Panc1 (cell line): ENCODE measurements around the gene SPOCK1.

Source experiments
- POLR2AphosphoS5 ChIP-seq: IDR thresholded peaks from 2 replicates; pipeline ENCODE4 v1.6.1; 2012; ENCODE audit warnings: mild to moderate bottlenecking, low read depth, low read length, moderate library complexity
- TF ChIP-seq, protein P1 (sequence below): fragments of 450-650 bp; IDR thresholded peaks from 2 replicates; pipeline ENCODE4 v1.5.1; 2017; ENCODE audit warnings: mild to moderate bottlenecking

- TF ChIP-seq, protein P1, sequence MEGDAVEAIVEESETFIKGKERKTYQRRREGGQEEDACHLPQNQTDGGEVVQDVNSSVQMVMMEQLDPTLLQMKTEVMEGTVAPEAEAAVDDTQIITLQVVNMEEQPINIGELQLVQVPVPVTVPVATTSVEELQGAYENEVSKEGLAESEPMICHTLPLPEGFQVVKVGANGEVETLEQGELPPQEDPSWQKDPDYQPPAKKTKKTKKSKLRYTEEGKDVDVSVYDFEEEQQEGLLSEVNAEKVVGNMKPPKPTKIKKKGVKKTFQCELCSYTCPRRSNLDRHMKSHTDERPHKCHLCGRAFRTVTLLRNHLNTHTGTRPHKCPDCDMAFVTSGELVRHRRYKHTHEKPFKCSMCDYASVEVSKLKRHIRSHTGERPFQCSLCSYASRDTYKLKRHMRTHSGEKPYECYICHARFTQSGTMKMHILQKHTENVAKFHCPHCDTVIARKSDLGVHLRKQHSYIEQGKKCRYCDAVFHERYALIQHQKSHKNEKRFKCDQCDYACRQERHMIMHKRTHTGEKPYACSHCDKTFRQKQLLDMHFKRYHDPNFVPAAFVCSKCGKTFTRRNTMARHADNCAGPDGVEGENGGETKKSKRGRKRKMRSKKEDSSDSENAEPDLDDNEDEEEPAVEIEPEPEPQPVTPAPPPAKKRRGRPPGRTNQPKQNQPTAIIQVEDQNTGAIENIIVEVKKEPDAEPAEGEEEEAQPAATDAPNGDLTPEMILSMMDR, result no peak
- no peak for TF ChIP-seq POLR2AphosphoS5
Measured at GRCh38 chr5:137185193-137185592, 313.9 kb downstream of the SPOCK1 start.
